Measurements from ENCODE around the gene UBE2G1. TPM values are rescaled to one million over a fixed set of nuclear protein-coding genes. Genes with fewer than 3 reads are reported as not detected.
"Not testable (repeated sequence)": the region's sequence is repeated elsewhere in the genome, so short reads cannot be mapped to it uniquely, and the experiment has no call there.

The UBE2G1 gene
- total RNA-seq, 1 experiment from 2014 or later = 65.1 TPM

GRCh38 chr17:4354206-4354605 lies 12.3 kb downstream of the UBE2G1 start:
- no peaks in the 10 kb centered on the region for H3K27me3 Mint-ChIP-seq (ENCODE audit: insufficient read depth, unreplicated experiment)
- H3K9me3 Mint-ChIP-seq (ENCODE audit: unreplicated experiment) = no peaks in the 10 kb centered on the region
- H3K4me1 Mint-ChIP-seq (ENCODE audit: insufficient read depth, unreplicated experiment) = peaks cover 16% of the 10 kb centered on the region
- ChIA-PET POLR2A (interaction anchor here (0.6 to 1.6 kb wide), 3 partner anchors 12 to 53 kb away, joined by 3 to 4 read pairs (median 3); partner anchors contain the start of gene UBE2G1), CTCF (interaction anchor here (0.6 to 0.8 kb wide), 3 partner anchors 148 to 280 kb away, joined by 3 to 6 read pairs (median 3); no protein-coding TSS in a partner anchor)
- no peak for DNase-seq (ENCODE audit: unreplicated experiment)
- TF ChIP-seq CTCF (IDR thresholded peaks at IDR 0.05; ENCODE audit: unreplicated experiment) = no peak
- peaks cover 4% of the 10 kb centered on the region for H3K36me3 Mint-ChIP-seq (ENCODE audit: insufficient read depth, unreplicated experiment)
- no peak overlapping the region for H3K4me3 Mint-ChIP-seq (ENCODE audit: unreplicated experiment)
- BruUV-seq (replicated peaks) = no TSS peak
- peak overlapping the region; percentile 16 for H3K27ac Mint-ChIP-seq (ENCODE audit: low read depth, unreplicated experiment)
- intact Hi-C loops (cut with micrococcal nuclease) = no loop called here

- BruUV-seq (replicated peaks); H3K27me3 Mint-ChIP-seq (ENCODE audit: insufficient read depth, unreplicated experiment); H3K4me3 Mint-ChIP-seq (ENCODE audit: unreplicated experiment); H3K36me3 Mint-ChIP-seq (ENCODE audit: insufficient read depth, unreplicated experiment); H3K27ac Mint-ChIP-seq (ENCODE audit: low read depth, unreplicated experiment); intact Hi-C loops (cut with micrococcal nuclease); DNase-seq (ENCODE audit: unreplicated experiment); H3K9me3 Mint-ChIP-seq (ENCODE audit: unreplicated experiment): not testable (repeated sequence)
- POLR2A ChIA-PET = interaction anchor here (0.7 kb wide), 1 partner anchor 30 kb away, joined by 4 read pairs; no protein-coding TSS in a partner anchor
- CTCF ChIA-PET = interaction anchor here (0.6 kb wide), 1 partner anchor 29 kb away, joined by 3 read pairs; no protein-coding TSS in a partner anchor
- peaks cover 16% of the 10 kb centered on the region for H3K4me1 Mint-ChIP-seq (ENCODE audit: insufficient read depth, unreplicated experiment)
Observed at GRCh38 chr17:4350214-4350613, 16.3 kb downstream of the UBE2G1 start.

GRCh38 chr17:4345581-4346252 lies 20.8 kb downstream of the UBE2G1 start:
- no peaks in the 10 kb centered on the region for H3K36me3 Mint-ChIP-seq (ENCODE audit: insufficient read depth, unreplicated experiment)
- H3K4me3 Mint-ChIP-seq (ENCODE audit: unreplicated experiment) = no peak overlapping the region
- TF ChIP-seq CTCF (IDR thresholded peaks at IDR 0.05; ENCODE audit: unreplicated experiment) = no peak
- no peak overlapping the region for H3K27ac Mint-ChIP-seq (ENCODE audit: low read depth, unreplicated experiment)
- POLR2A ChIA-PET = interaction anchor here (0.6 to 1.3 kb wide), 3 partner anchors 8 to 106 kb away, joined by 3 to 6 read pairs (median 5); no protein-coding TSS in a partner anchor
- no peak for DNase-seq (ENCODE audit: unreplicated experiment)
- CTCF ChIA-PET = interaction anchor here (0.7 kb wide), 1 partner anchor 124 kb away, joined by 3 read pairs; no protein-coding TSS in a partner anchor
- no peaks in the 10 kb centered on the region for H3K27me3 Mint-ChIP-seq (ENCODE audit: insufficient read depth, unreplicated experiment)
- intact Hi-C loops (cut with micrococcal nuclease) = no loop called here
- no peaks in the 10 kb centered on the region for H3K4me1 Mint-ChIP-seq (ENCODE audit: insufficient read depth, unreplicated experiment)
- no peaks in the 10 kb centered on the region for H3K9me3 Mint-ChIP-seq (ENCODE audit: unreplicated experiment)
- BruUV-seq (replicated peaks) = no TSS peak

GRCh38 chr17:4344926-4345325 lies 21.5 kb downstream of the UBE2G1 start:
- Mint-ChIP-seq H3K36me3 (ENCODE audit: insufficient read depth, unreplicated experiment) (peaks cover 2% of the 10 kb centered on the region), H3K4me3 (ENCODE audit: unreplicated experiment) (no peak overlapping the region), H3K9me3 (ENCODE audit: unreplicated experiment) (no peaks in the 10 kb centered on the region), H3K27ac (ENCODE audit: low read depth, unreplicated experiment) (no peak overlapping the region), H3K27me3 (ENCODE audit: insufficient read depth, unreplicated experiment) (no peaks in the 10 kb centered on the region), H3K4me1 (ENCODE audit: insufficient read depth, unreplicated experiment) (no peaks in the 10 kb centered on the region)
- intact Hi-C loops (cut with micrococcal nuclease) = no loop called here
- no TSS peak for BruUV-seq (replicated peaks)
- no peak for DNase-seq (ENCODE audit: unreplicated experiment)
- no peak for TF ChIP-seq CTCF (IDR thresholded peaks at IDR 0.05; ENCODE audit: unreplicated experiment)
- POLR2A ChIA-PET = interaction anchor here (0.7 to 1.3 kb wide), 3 partner anchors 12 to 196 kb away, joined by 3 to 6 read pairs (median 6); no protein-coding TSS in a partner anchor
- CTCF ChIA-PET = interaction anchor here (0.9 kb wide), 1 partner anchor 10 kb away, joined by 5 read pairs; no protein-coding TSS in a partner anchor
